Subcutaneous abdominal adipose tissue (tissue), 5 donors: ENCODE data around the gene MAGI1.
A peak's percentile ranks its signal among the peaks of the same experiment; 100 is the strongest.

Experiments
- H3K27ac ChIP-seq: one replicate; pipeline ENCODE4 v1.7.0; 2013; ENCODE audit warnings: low read depth, mild to moderate bottlenecking, inconsistent platforms, low read length, moderate library complexity
- H3K27me3 ChIP-seq, 5 donors: one replicate each; pipeline ENCODE4 v1.7.0; 2013; ENCODE audit warnings: low read length in 5 of 5, inconsistent platforms in 1 of 5; ENCODE audit not compliant: control insufficient read depth in 5 of 5, insufficient read depth in 4 of 5
- H3K36me3 ChIP-seq, 5 donors: one replicate each; pipeline ENCODE4 v1.7.0; 2013; ENCODE audit warnings: low read length in 5 of 5; ENCODE audit not compliant: control insufficient read depth in 5 of 5, insufficient read depth in 5 of 5
- H3K4me1 ChIP-seq, 5 donors: one replicate each; pipeline ENCODE4 v1.7.0; 2013; ENCODE audit warnings: low read length in 5 of 5, mild to moderate bottlenecking in 3 of 5, moderate library complexity in 1 of 5; ENCODE audit not compliant: control insufficient read depth in 5 of 5, insufficient read depth in 5 of 5
- H3K4me3 ChIP-seq, 5 donors: one replicate each; pipeline ENCODE4 v1.7.0; 2013; ENCODE audit warnings: low read length in 5 of 5, low read depth in 1 of 5
- H3K9ac ChIP-seq, 5 donors: one replicate each; pipeline ENCODE4 v1.7.0; 2013; ENCODE audit warnings: low read length in 5 of 5, mild to moderate bottlenecking in 4 of 5, moderate library complexity in 3 of 5
- H3K9me3 ChIP-seq, 5 donors: one replicate each; pipeline ENCODE4 v1.7.0; 2013; ENCODE audit warnings: low read length in 5 of 5; ENCODE audit not compliant: control insufficient read depth in 5 of 5
- donor health status: healthy.
- donor health status: healthy.
- donor health status: healthy.
- donor health status: healthy.
- donor health status: healthy.

The MAGI1 gene

GRCh38 chr3:65408531-65409175 is 630.1 kb downstream of the MAGI1 start:
- Histone ChIP-seq H3K9me3 (no peaks in the 10 kb centered on the region), H3K9ac (no peak overlapping the region), H3K27me3 (no peaks in the 10 kb centered on the region), H3K4me3 (no peak overlapping the region), H3K36me3 (peaks cover 0 to 3% (median 0%) of the 10 kb centered on the region in 5 donors), H3K27ac (peak overlapping the region; percentile 11), H3K4me1 (peaks cover 0 to 21% (median 12%) of the 10 kb centered on the region in 5 donors)

GRCh38 chr3:65406470-65406869 is 632.2 kb downstream of the MAGI1 start:
- Histone ChIP-seq H3K4me3 (no peak overlapping the region), H3K27me3 (no peaks in the 10 kb centered on the region), H3K36me3 (peaks cover 0 to 3% (median 0%) of the 10 kb centered on the region in 5 donors), H3K4me1 (peaks cover 5 to 23% (median 16%) of the 10 kb centered on the region in 5 donors), H3K9me3 (no peaks in the 10 kb centered on the region), H3K9ac (no peak overlapping the region), H3K27ac (no peak overlapping the region)

- no peak overlapping the region for H3K4me3 ChIP-seq
- H3K9ac ChIP-seq, result no peak overlapping the region
- H3K9me3 ChIP-seq, result no peaks in the 10 kb centered on the region
- peaks cover 5 to 23% (median 12%) of the 10 kb centered on the region in 5 donors for H3K4me1 ChIP-seq
- no peak overlapping the region for H3K27ac ChIP-seq
- no peaks in the 10 kb centered on the region for H3K36me3 ChIP-seq
- no peaks in the 10 kb centered on the region for H3K27me3 ChIP-seq
These were observed 636.1 kb downstream of the MAGI1 start for GRCh38 chr3:65402597-65402996.

GRCh38 chr3:65401359-65402305 is 637.1 kb downstream of the MAGI1 start:
- H3K36me3 ChIP-seq, result peaks cover 0 to 6% (median 0%) of the 10 kb centered on the region in 5 donors
- H3K27ac ChIP-seq, result peak overlapping the region; percentile 21
- no peaks in the 10 kb centered on the region for H3K27me3 ChIP-seq
- peaks cover 5 to 20% (median 12%) of the 10 kb centered on the region in 5 donors for H3K4me1 ChIP-seq
- H3K9me3 ChIP-seq, result no peaks in the 10 kb centered on the region
- H3K9ac ChIP-seq, result no peak overlapping the region
- H3K4me3 ChIP-seq, result no peak overlapping the region

- no peak overlapping the region for H3K4me3 ChIP-seq
These were observed 637.8 kb downstream of the MAGI1 start for GRCh38 chr3:65400899-65401298.

GRCh38 chr3:65398953-65399352 is 639.8 kb downstream of the MAGI1 start:
- Histone ChIP-seq H3K9ac (no peak overlapping the region), H3K4me3 (no peak overlapping the region), H3K9me3 (no peaks in the 10 kb centered on the region), H3K36me3 (peaks cover 0 to 6% (median 2%) of the 10 kb centered on the region in 5 donors), H3K4me1 (peaks cover 5 to 12% (median 9%) of the 10 kb centered on the region in 5 donors), H3K27ac (no peak overlapping the region), H3K27me3 (no peaks in the 10 kb centered on the region)

More at GRCh38 chr3:65400899-65401298, 637.8 kb downstream of the MAGI1 start:
- no peak overlapping the region for H3K9ac ChIP-seq
- H3K36me3 ChIP-seq, result peaks cover 0 to 6% (median 0%) of the 10 kb centered on the region in 5 donors
- H3K27ac ChIP-seq, result no peak overlapping the region
- H3K4me1 ChIP-seq, result peaks cover 5 to 13% (median 9%) of the 10 kb centered on the region in 5 donors
- no peaks in the 10 kb centered on the region for H3K9me3 ChIP-seq
- no peaks in the 10 kb centered on the region for H3K27me3 ChIP-seq

GRCh38 chr3:65396078-65396477 is 642.6 kb downstream of the MAGI1 start:
- peaks cover 0 to 2% (median 0%) of the 10 kb centered on the region in 5 donors for H3K4me1 ChIP-seq
- no peak overlapping the region for H3K27ac ChIP-seq
- no peak overlapping the region for H3K4me3 ChIP-seq
- peaks cover 0 to 10% (median 5%) of the 10 kb centered on the region in 5 donors for H3K36me3 ChIP-seq
- H3K27me3 ChIP-seq, result no peaks in the 10 kb centered on the region
- H3K9ac ChIP-seq, result no peak overlapping the region
- no peaks in the 10 kb centered on the region for H3K9me3 ChIP-seq

GRCh38 chr3:65391068-65391467 is 647.6 kb downstream of the MAGI1 start:
- Histone ChIP-seq H3K4me3 (no peak overlapping the region), H3K9me3 (no peaks in the 10 kb centered on the region), H3K9ac (no peak overlapping the region), H3K36me3 (peaks cover 4 to 20% (median 15%) of the 10 kb centered on the region in 5 donors), H3K27ac (no peak overlapping the region), H3K4me1 (peaks cover 0 to 4% (median 0%) of the 10 kb centered on the region in 5 donors), H3K27me3 (no peaks in the 10 kb centered on the region)

- no peaks in the 10 kb centered on the region for H3K9me3 ChIP-seq
- no peaks in the 10 kb centered on the region for H3K27me3 ChIP-seq
- H3K36me3 ChIP-seq, result peaks cover 19 to 37% (median 30%) of the 10 kb centered on the region in 5 donors
- H3K4me1 ChIP-seq, result peaks cover 0 to 8% (median 0%) of the 10 kb centered on the region in 5 donors
- no peak overlapping the region for H3K27ac ChIP-seq
- H3K4me3 ChIP-seq, result no peak overlapping the region
- no peak overlapping the region for H3K9ac ChIP-seq
These were observed 652.9 kb downstream of the MAGI1 start for GRCh38 chr3:65385805-65386204.
